Urinary bladder (tissue), 4 donors: Measurements from ENCODE around the gene PSKH1. TPM values are rescaled to one million over a fixed set of nuclear protein-coding genes. Genes with fewer than 3 reads are reported as not detected.

Source experiments
- DNase-seq: peaks from one replicate; pipeline ENCODE4 v3.0.0-alpha.2; 2015; ENCODE audit errors: extremely low spot score
- H3K27ac ChIP-seq: one replicate; pipeline ENCODE4 v1.5.1; 2013; ENCODE audit warnings: low read depth, mild to moderate bottlenecking, moderate library complexity
- H3K36me3 ChIP-seq: one replicate; pipeline ENCODE4 v1.6.1; 2013; ENCODE audit warnings: mild to moderate bottlenecking, moderate library complexity; ENCODE audit not compliant: insufficient read depth
- H3K4me1 ChIP-seq: one replicate; pipeline ENCODE4 v1.6.1; 2013; ENCODE audit warnings: mild to moderate bottlenecking, moderate library complexity; ENCODE audit not compliant: insufficient read depth
- H3K4me3 ChIP-seq: one replicate; pipeline ENCODE4 v1.5.1; 2013; ENCODE audit warnings: low read depth, low read length
- WGBS: extraction: QIAGEN DNeasy Blood & Tissue Kit; methylation state at CpG from one replicate; pipeline ENCODE4 v1.1.7; 2013; 5-methylcytosine and 5-hydroxymethylcytosine counted together
- polyA plus RNA-seq: library from polyadenylated mRNA; stranded (reverse); fragments of 200-250 nt; gene quantifications from one replicate; pipeline ENCODE4 v1.2.3, GENCODE V29; 2013
- total RNA-seq: library from RNA; depleted of rRNA; stranded (reverse); fragments of >200 nt; gene quantifications from one replicate; pipeline ENCODE4 v1.2.3, GENCODE V29; 2014
- donor health status: healthy with polysubstance abuse.
- donor health status: healthy.

The PSKH1 gene
- 9.9 TPM for total RNA-seq
- polyA plus RNA-seq = 39.0 TPM

- Histone ChIP-seq H3K4me1 (no peaks in the 10 kb centered on the region), H3K4me3 (peak within 1 kb of the TSS; percentile 87), H3K27ac (peak within 1 kb of the TSS; percentile 99), H3K36me3 (no peaks in the 10 kb centered on the region)
- peak; percentile 91 for DNase-seq
- WGBS = under 1% methylated on average over 90 of the region's 90 CpGs
Measured at GRCh38 chr16:67892899-67893742, at the start of gene PSKH1. PSKH1 (plus strand) TSS chr16:67893254; CDS start chr16:67908750, 15,496 bp downstream.

GRCh38 chr16:67843343-67843765 is 49.7 kb upstream of the PSKH1 start:
- no peak for DNase-seq
- Histone ChIP-seq H3K36me3 (no peaks in the 10 kb centered on the region), H3K27ac (no peak overlapping the region), H3K4me3 (peak overlapping the region; percentile 59), H3K4me1 (peaks cover 3% of the 10 kb centered on the region)
- WGBS = 3% methylated on average over 11 of the region's 11 CpGs

GRCh38 chr16:67844497-67844896 is 48.6 kb upstream of the PSKH1 start:
- no peak overlapping the region for H3K27ac ChIP-seq
- H3K4me3 ChIP-seq = no peak overlapping the region
- 55% methylated on average over 4 of the region's 4 CpGs for WGBS
- no peak for DNase-seq
- H3K4me1 ChIP-seq = peaks cover 3% of the 10 kb centered on the region
- no peaks in the 10 kb centered on the region for H3K36me3 ChIP-seq

GRCh38 chr16:67845291-67846062 is 47.6 kb upstream of the PSKH1 start:
- Histone ChIP-seq H3K36me3 (no peaks in the 10 kb centered on the region), H3K4me3 (no peak overlapping the region), H3K4me1 (peaks cover 3% of the 10 kb centered on the region), H3K27ac (peak overlapping the region; percentile 13)
- 67% methylated on average over 5 of the region's 5 CpGs for WGBS
- DNase-seq = no peak

- H3K36me3 ChIP-seq = no peaks in the 10 kb centered on the region
- peaks cover 3% of the 10 kb centered on the region for H3K4me1 ChIP-seq
- peak overlapping the region; percentile 90 for H3K4me3 ChIP-seq
- no peak for DNase-seq
- H3K27ac ChIP-seq = peak overlapping the region; percentile 84
- 8% methylated on average over 2 of the region's 2 CpGs for WGBS
Measured at GRCh38 chr16:67846063-67846319, 47.1 kb upstream of the PSKH1 start.

GRCh38 chr16:67846320-67847063 is 46.6 kb upstream of the PSKH1 start, which contains the start of gene NUTF2:
NUTF2 (plus strand) TSS chr16:67846933; CDS start chr16:67865131, 18,198 bp downstream.
- peak; percentile 90 for DNase-seq
- no peaks in the 10 kb centered on the region for H3K36me3 ChIP-seq
- under 1% methylated on average over 57 of the region's 57 CpGs for WGBS
- H3K4me1 ChIP-seq = peaks cover 3% of the 10 kb centered on the region
- peak within 1 kb of the TSS; percentile 84 for H3K27ac ChIP-seq
- peak within 1 kb of the TSS; percentile 90 for H3K4me3 ChIP-seq

GRCh38 chr16:67847064-67847861 is 45.8 kb upstream of the PSKH1 start, which contains the start of gene CENPT:
CENPT (minus strand) TSS chr16:67847693; CDS start chr16:67833859, 13,834 bp downstream.
- no peaks in the 10 kb centered on the region for H3K36me3 ChIP-seq
- peaks cover 3% of the 10 kb centered on the region for H3K4me1 ChIP-seq
- peak within 1 kb of the TSS; percentile 90 for H3K4me3 ChIP-seq
- DNase-seq = no peak
- peak within 1 kb of the TSS; percentile 84 for H3K27ac ChIP-seq
- under 1% methylated on average over 58 of the region's 62 CpGs for WGBS

- WGBS = 90% methylated on average over 11 of the region's 11 CpGs
- H3K4me3 ChIP-seq = peak overlapping the region; percentile 90
- DNase-seq = no peak
- H3K36me3 ChIP-seq = no peaks in the 10 kb centered on the region
- no peak overlapping the region for H3K27ac ChIP-seq
- H3K4me1 ChIP-seq = peaks cover 3% of the 10 kb centered on the region
Measured at GRCh38 chr16:67848118-67848517, 44.9 kb upstream of the PSKH1 start.

- 97% methylated on average over 3 of the region's 3 CpGs for WGBS
- H3K27ac ChIP-seq = no peak overlapping the region
- H3K4me1 ChIP-seq = peaks cover 3% of the 10 kb centered on the region
Measured at GRCh38 chr16:67853670-67854069, 39.4 kb upstream of the PSKH1 start.

GRCh38 chr16:67855789-67856188 is 37.3 kb upstream of the PSKH1 start:
- Histone ChIP-seq H3K36me3 (no peaks in the 10 kb centered on the region), H3K4me1 (peaks cover 3% of the 10 kb centered on the region), H3K27ac (no peak overlapping the region), H3K4me3 (no peak overlapping the region)
- WGBS = 79% methylated on average over 10 of the region's 10 CpGs
- DNase-seq = no peak

More at GRCh38 chr16:67853670-67854069, 39.4 kb upstream of the PSKH1 start:
- no peak for DNase-seq
- no peak overlapping the region for H3K4me3 ChIP-seq
- no peaks in the 10 kb centered on the region for H3K36me3 ChIP-seq

GRCh38 chr16:67856927-67857546 is 36.0 kb upstream of the PSKH1 start:
- H3K4me3 ChIP-seq = no peak overlapping the region
- WGBS = 89% methylated on average over 5 of the region's 5 CpGs
- peak overlapping the region; percentile 65 for H3K27ac ChIP-seq
- H3K36me3 ChIP-seq = no peaks in the 10 kb centered on the region
- DNase-seq = no peak
- H3K4me1 ChIP-seq = peaks cover 3% of the 10 kb centered on the region

GRCh38 chr16:67857547-67858233 is 35.4 kb upstream of the PSKH1 start:
- DNase-seq = peak; percentile 80
- Histone ChIP-seq H3K4me3 (no peak overlapping the region), H3K4me1 (peaks cover 3% of the 10 kb centered on the region), H3K27ac (peak overlapping the region; percentile 67), H3K36me3 (no peaks in the 10 kb centered on the region)
- WGBS = 48% methylated on average over 3 of the region's 3 CpGs
